Activated naive CD4-positive, alpha-beta T cell (primary cell): ENCODE results near the gene RAB43.
A peak's percentile ranks its signal among the peaks of the same experiment; 100 is the strongest.
"Not testable (repeated sequence)": the region's sequence is repeated elsewhere in the genome, so short reads cannot be mapped to it uniquely, and the experiment has no call there.

ENCODE experiments used
- DNase-seq, 4 experiments: peaks; one replicate each; lab custom pipeline; 2025; lab: John Stamatoyannopoulos, UW

RAB43 gene

DNA sequence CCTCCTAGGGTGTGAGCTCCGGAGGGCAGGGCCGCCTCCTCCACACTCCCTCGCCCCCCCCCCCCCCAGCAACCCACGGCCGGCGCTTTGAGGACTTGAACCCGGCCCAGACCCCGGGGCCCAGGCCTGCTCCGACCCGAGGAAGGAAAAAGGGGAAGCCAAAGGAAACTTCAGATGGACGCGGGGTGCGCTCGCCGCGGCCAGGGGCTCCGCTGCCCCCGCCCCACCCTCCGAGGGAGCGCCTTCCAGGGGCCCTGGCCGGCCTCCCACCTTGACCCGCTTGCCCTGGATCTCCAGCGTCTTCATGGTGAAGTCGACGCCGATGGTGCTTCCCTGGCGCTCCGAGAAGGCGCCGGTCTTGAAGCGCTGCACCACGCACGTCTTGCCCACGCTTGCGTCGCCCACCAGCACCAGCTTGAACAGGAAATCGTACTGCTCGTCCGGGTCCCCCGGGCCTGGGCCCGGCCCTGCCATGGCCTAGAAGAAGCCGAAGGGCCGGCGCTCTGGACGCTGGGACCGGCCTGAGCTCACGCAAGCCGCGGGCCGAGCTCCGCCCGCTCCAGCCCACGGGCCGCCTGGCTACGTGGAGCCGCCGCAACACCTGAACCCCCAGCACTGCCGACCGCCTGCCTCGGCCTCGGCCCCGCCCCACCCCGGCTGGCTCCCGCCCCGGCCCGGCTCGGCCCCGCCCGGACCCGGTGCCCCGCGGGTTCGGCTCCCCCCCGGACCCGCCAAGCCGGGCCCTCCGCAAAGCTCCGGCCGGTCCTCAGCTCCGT is 400 bp downstream of the RAB43 start:
- DNase-seq = peak in 2 of 4 experiments; percentile 45 to 55

DNA sequence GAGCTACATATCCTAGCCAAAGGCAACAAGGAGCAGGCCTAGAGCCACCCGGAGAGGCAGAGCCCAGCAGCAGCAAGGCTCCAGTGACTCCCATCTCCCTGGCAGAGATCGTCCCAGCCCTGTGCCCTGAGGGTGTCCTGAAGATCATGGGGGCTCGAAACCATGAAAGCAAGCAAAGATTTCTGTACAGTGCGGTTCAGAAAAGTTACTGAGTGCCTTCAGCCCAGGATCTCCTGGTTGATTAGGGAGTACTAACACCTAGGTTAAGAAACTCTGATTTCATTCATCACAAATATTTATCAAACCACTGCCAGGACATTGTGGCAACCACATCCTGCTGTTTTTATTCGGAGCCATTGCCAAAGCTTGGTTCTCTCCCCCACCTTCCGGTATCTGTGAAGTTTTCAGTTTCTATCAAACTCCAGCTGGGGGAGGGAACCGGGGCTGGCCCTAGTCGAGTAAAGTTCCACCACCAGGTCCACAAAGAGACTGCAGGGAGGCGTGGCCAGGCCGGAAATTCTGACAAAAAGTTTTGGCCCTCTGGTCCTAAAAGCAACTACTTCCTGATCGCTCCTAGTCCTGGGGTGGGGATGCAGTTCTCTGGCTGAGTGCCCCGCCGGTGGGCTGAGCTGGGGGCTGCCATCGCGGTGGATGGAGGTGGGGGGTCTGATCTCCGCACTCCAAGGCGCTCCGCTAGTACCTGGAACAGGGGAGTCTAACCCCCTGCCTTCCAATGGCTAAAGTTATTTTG is 1.2 kb downstream of the RAB43 start:
- DNase-seq = peak; percentile 60 to 88 (median 75)

- no peak for DNase-seq
Measured at GRCh38 chr3:129119365-129120100, 2.1 kb downstream of the RAB43 start.

DNA sequence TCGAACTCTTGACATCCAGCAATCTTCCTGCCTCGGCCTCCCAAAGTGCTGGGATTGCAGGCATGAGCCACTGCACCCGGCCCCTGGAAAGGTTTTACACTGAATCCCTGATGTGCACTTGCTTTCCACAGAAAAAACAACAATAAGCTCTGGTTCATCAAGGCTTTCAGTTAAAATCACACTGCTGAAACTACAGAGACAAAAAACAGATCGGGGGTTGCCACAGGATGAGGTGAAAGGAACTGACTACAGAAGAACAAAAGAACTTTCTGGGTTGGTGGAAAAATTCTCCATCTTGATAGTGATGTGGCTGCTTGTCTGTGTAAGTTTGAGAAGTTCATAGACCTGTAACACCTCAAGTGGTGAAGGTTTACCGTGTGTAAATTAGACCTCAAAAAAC is 2.9 kb downstream of the RAB43 start:
- DNase-seq = peak in 1 of 4 experiments; percentile 17

GRCh38 chr3:129117134-129117533 is 4.5 kb downstream of the RAB43 start:
- no peak for DNase-seq

GRCh38 chr3:129116482-129116946 is 5.1 kb downstream of the RAB43 start:
- DNase-seq = no peak

- no peak for DNase-seq
Measured at GRCh38 chr3:129114455-129114854, 7.1 kb downstream of the RAB43 start.

DNA sequence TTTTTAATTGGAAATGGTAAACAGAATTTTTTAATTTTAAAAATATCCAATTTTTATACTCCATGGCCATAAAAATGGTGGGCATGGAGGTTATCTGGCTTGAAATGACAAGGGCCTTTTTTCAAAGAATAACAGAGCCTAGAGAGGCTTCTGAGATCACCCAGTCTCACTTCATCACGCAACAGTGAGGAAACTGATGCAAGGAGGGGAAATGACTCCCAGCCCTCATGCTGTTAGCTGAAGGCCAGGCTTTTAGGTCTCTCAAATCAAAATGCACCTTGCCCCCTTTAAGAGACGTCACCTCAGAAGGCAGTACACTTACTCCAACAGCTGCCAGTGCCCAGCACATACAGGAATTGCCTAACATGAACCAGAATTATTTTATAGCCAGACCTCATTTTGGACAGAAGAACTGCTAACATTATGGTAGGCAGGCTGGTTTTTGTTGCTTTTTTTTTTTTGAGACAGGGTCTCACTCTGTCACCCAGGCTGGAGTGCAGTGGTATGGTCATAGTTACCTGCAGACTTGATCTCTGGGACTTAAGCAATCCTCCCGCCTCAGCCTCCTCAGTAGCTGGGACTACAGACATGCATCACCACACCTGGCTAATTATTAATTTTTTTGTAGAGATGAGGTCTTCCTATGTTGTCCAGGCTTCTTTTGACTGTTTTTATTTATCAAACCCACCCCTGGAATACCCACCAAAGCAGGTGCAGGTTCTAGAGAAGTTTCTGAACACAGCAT is 9.1 kb downstream of the RAB43 start:
- no peak for DNase-seq

DNA sequence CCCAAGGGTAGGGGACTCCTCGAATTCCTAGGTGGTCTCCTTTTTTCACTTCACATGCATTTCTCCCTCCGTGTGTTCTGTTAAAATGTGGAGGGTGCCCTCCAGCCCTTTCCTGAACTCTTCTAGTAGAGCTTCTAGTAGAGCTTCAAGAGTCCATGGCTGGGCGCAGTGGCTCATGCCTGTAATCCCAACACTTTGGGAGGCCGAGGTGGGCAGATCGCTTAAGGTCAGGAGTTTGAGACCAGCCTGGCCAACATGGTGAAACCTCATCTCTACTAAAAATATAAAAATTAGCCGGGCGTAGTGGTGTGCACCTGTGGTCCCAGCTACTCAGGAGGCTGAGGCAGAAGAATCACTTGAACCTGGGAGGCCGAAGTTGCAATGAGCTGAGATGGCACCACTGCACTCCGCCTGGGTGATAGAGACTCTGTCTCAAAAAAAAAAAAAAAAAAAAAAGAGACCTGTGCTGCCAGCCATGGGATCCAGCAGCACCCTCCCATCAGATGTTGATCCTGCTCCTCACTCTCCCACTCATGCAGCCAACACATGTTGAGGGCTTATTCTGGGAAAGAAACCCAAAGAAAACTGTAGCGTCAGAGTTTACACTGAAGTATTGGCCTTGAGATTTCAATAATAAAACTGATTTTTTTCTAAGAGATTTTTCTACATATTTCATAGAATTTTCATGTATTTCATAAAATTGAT is 10.4 kb downstream of the RAB43 start:
- not testable (repeated sequence) for DNase-seq

GRCh38 chr3:129107793-129108192 is 13.8 kb downstream of the RAB43 start:
- no peak for DNase-seq

DNA sequence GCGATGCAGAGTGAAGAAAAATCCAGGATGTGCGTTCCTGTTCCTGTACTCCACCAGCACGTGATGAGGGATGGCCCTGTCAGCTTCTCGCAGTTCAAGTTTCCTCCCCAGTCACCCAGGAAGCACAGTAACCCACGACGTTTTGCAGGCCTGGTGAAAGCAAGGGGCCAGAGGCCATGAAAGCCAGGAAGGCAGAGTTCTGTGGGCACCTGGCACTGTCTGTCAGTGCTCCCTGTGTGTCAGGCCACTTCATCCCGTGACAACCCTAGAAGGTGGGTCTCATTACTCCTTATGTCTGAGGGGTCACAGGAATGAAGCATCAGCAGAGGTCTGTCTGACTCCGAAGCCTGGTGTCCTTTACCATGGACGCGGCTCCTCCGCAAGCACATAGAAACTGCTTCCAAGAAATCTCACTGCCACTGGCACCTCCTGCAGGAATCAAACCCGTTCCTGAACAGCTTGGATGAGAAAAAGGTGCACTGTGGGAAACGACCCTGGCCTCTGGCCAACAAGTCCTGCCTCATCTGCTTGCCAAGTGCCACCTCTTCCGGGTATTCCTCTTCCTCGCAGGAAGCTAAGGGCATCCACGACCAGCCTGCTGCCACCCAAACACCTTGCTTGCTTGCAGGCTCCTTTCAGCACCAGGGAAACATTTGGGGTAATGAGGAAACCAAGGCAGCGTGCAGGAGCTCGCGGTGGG is 14.6 kb downstream of the RAB43 start:
- DNase-seq = no peak

- DNase-seq = no peak
Measured at GRCh38 chr3:129106320-129106719, 15.3 kb downstream of the RAB43 start.

DNA sequence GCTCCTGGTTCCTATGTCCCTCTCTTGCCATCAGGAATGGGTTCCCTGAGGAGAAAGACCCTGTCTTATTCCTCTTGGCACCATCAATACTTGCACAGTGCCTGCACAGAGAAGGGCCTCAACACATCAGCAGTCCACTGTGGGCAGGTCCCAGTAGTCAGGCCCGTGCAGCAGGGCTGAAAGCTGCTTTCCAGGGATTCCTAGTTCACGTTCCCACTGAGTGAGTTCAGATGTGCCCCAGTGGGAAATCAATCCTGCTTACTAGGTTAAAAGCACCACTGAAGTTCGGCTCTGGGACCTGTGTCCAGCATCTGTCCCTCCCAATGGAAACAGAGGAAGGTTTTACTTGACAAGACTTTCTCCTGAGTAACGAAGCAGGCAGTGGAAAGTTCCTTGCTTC is 15.7 kb downstream of the RAB43 start:
- no peak for DNase-seq

DNA sequence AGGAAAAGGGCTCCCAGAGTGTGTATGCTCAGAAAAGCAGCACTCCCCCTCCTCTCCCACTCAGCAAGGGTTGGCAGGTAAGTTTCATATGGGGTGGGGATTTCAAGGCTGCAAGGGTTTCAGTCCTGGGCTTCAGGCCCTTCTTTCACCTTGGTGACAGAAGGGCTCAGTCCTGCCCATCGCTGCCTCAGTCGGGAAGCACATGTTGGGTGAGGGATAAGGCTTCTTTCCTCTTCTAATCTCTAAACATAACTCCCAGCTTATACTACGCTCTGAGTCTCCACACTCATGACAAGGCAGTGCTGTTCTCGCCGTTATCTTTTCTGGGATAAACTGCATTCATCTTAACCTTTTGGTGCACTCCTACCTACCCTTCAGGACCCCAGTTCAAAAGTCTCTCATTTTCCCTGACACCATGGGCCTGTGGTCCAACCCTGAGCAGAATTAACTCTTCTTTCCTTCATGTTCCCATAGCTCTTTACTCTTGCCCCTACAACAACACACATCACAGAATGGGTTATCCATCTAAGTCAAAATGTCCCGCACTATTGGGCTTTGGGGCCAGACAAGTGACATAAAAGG is 17.0 kb downstream of the RAB43 start:
- no peak for DNase-seq

DNA sequence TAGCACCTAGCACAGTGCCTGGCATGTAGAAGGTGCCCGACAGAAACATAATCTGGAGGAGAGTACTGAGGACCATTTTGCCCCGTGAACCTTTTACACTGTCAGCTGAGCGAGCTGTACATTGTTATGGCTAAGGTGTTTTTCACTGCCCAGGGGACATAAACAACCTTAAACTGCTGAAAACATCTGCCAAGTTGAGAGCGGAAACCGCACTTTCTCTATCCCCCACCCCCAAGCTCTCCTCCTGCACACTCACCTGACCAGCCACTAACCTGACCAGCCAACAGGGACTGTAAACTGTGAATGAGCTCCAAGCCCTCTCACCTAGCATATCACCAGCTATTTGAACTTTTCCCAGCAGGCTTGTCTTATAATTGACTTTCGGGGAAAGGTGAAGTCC is 17.6 kb downstream of the RAB43 start:
- no peak for DNase-seq

GRCh38 chr3:129103296-129103695 is 18.3 kb downstream of the RAB43 start:
- no peak for DNase-seq

DNA sequence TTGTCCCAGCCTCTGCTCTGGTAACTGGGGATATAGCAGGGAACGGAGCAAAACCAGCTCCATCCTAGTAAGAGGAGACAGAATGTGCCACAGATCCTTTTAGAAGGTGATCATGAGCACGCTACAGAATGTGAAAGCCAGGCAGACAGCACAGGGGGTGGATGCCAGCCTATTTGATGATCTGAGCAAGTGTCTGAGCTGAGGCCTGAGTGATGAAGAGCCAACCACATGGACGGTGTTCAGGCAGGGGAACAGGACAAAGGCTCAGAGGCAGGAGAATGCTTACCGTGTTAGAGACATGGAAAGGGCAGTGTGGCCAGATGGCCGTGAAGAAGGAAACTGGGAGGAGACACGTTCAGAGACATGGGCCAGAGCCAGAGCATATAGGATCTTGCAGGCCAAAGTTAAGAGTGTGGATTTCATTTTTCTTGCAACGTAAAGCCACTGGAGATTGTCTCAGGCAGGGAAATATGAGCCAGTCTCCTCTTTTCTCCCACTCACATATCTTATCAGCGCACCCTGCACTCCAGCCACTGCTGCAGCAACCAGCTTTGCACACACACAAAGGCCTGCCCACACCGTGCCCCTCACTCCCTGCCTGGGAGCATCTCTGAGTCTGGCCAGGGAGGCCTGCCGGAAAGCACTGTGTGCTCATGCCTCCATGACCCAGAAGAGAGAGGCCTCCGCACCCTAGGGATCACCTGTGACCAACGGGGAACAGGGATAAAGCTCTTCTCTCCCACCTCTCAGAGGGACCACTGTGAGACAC is 20.1 kb downstream of the RAB43 start:
- no peak for DNase-seq

DNA sequence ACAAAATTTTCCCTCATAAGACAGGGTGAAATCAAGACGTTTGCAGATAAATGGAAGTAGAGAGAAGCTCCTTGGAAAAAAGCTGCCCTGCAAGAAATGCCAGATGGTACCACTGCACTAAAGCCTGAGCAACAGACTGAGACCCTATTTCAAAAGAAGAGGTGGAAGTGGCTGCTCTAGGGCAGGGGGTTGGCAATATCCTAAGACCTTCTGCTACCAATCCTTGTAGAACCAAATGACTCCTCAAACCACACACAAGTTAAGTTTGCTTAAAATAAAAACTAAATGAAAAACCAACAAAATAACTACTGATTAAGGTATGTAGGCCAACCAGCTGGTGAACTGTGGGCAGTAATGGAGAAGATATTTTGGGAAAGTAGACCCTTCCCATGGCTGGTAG is 21.3 kb downstream of the RAB43 start:
- DNase-seq = no peak

DNA sequence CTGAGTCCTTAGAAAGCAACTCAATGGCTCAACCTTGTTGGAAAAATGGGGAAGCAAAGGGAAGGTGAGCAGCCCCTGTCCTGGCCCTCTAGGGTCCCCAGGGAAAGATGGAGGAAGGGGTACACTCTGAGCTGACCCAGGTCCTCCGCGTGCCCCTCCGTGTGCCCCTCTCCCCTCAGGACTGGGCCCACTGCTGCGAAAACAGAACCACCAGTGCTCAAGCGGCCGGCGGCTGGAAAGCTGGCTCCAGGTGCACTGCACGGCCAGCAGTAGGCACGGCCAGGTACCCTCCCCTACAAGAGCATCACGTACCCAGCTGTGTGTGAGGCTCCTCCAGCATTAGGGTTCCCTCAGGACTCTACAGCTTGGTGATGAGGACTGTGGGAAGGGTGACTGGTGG is 26.3 kb downstream of the RAB43 start:
- DNase-seq = no peak
